Thyroid gland (tissue), 4 donors: ENCODE data around the gene CDYL.

Experiments
- POLR2A ChIP-seq, 2 donors: fragments of 450-650 bp; IDR thresholded peaks; one replicate each; pipeline ENCODE4 v1.6.1; 2017; ENCODE audit warnings: antibody characterized with exemption in 2 of 2, mild to moderate bottlenecking in 2 of 2, moderate library complexity in 1 of 2
- TF ChIP-seq, protein P1 (sequence below), 6 experiments: fragments of 200-600 bp in 3 of 6; fragments of 450-650 bp in 3 of 6; sonication (generic) in 3 of 6; IDR thresholded peaks; one replicate each; pipeline ENCODE4 v1.5.1; 2016 to 2019; ENCODE audit warnings: antibody characterized with exemption in 6 of 6, mild to moderate bottlenecking in 2 of 6, inconsistent platforms in 1 of 6, moderate library complexity in 1 of 6

DNA sequence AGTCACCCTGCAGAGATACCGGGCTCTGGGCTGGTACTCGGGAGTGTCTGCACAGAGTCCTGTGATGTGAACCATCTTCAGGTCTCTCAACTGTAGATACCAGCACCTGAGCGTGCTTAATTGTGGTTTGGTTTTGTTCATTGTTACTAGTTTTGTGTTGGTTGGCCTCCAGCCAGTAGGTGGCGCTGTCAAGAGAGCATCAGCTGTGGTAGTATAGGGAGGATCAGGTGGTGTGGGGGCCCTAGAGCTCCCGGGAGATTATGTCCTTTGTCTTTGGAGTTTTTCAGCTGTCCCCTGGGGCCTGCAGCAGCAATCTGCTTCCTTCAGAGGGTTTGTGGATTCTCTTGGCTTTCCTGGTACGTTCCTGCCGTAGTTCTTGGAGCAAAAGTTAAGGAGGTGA, 67.9 kb downstream of the CDYL start:
- TF ChIP-seq POLR2A (IDR thresholded peaks at IDR 0.05), result no peak
- TF ChIP-seq, protein P1, sequence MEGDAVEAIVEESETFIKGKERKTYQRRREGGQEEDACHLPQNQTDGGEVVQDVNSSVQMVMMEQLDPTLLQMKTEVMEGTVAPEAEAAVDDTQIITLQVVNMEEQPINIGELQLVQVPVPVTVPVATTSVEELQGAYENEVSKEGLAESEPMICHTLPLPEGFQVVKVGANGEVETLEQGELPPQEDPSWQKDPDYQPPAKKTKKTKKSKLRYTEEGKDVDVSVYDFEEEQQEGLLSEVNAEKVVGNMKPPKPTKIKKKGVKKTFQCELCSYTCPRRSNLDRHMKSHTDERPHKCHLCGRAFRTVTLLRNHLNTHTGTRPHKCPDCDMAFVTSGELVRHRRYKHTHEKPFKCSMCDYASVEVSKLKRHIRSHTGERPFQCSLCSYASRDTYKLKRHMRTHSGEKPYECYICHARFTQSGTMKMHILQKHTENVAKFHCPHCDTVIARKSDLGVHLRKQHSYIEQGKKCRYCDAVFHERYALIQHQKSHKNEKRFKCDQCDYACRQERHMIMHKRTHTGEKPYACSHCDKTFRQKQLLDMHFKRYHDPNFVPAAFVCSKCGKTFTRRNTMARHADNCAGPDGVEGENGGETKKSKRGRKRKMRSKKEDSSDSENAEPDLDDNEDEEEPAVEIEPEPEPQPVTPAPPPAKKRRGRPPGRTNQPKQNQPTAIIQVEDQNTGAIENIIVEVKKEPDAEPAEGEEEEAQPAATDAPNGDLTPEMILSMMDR (IDR thresholded peaks at IDR 0.05), result no peak
